Right renal cortex interstitium (tissue), 3 donors: Measurements from ENCODE around the gene FAM135A. TPM values are rescaled to one million over a fixed set of nuclear protein-coding genes. Genes with fewer than 3 reads are reported as not detected.

ENCODE experiments used
- DNase-seq, 3 donors: peaks; one replicate each; pipeline ENCODE4 v3.0.0-alpha.2; 2013; ENCODE audit warnings: low read depth in 3 of 3, low spot score in 2 of 3
- polyA plus RNA-seq, 3 donors: library from polyadenylated mRNA; unstranded; fragments of 120-200 nt; gene quantifications; one replicate each; pipeline ENCODE4 v1.2.1, GENCODE V29; 2013; ENCODE audit not compliant: insufficient read length in 3 of 3

Gene FAM135A
- polyA plus RNA-seq = 10 to 100 TPM; 24.8 to 27.4 (median 26.6) TPM

DNA sequence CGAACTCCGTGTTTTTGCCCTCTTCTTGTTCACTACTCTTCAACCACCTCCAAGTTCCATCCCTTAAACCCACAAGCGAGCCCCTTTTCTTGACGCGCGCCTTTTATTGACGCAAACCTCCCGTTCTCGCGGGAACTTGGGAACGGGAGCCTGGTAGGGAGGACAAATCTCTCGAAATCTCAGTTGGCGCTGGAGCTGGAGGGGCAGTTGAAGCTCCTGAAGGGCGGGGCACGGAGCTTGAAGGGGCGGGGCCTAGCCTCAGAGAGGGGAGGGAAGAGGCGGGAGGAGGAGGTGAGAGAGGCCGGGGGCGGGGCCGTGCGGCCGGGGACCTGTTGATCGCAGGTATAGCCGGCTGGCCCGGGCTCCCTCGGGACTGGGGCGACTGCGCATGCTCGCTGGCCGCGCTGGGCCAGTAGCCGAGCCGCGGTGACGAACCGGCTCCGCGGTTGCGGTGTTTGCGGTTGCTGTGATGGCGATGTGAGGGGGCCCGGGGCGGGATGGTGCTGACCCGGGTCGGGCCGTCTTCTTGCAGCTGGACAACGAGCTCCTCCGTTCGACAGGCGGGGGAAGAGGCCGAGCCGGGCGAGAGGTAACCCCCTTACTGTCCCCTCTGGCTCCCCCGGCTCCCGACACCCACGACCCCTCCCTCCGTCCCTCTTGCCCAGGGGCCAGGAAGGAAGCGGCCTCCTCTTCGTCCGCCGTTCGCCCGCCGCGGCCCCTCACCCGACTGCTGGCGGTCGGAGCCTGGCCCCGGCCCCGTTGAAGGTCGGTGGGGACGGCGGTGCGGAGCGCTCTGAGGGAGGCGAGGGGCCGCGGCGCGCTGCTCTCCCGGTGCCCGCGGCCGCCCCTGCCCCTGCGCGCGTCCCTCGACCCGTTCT lies at the start of gene FAM135A:
Gene FAM135A (plus strand): TSS at position 395 of the 878 bp plus-strand sequence. CDS start 14,835 bp downstream, outside the sequence.
- peak; percentile 95 to 99 (median 98) for DNase-seq

DNA sequence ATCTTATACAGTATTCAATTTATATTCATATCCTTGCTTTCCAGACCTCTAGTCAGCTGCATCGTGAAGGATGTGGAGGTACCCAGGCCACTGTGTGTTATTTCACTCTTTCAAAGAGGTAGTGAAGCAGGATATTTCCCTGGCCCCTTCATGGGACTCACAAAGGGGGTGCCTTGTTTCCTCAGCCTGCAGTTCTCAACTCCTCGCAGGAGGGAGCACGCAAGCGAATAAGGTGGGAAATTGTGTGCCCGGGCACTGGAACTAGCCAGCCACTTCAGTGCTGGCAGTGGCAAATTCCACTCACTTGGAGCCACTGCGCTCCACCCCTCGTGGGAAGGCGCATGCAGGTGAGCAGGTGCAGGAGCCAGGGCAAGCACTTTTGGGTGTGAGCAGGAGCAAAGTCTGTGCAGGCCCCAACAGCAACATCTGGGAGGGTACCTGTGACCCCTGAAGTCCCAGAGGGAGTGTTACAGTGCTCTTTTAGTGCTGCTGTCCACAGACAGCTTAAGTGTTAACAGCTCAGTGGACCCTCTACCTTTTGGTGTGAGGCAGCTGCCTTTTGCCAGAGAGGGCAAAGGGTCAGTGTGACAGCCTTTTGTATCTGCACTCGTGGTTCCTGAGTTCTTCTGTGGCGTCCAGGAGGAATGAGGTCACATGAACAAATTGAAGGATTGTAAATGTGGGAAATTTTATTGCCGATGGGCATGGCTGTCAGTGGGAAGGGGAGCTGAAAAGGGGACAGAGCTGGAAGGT lies 49.4 kb upstream of the FAM135A start:
- no peak for DNase-seq

DNA sequence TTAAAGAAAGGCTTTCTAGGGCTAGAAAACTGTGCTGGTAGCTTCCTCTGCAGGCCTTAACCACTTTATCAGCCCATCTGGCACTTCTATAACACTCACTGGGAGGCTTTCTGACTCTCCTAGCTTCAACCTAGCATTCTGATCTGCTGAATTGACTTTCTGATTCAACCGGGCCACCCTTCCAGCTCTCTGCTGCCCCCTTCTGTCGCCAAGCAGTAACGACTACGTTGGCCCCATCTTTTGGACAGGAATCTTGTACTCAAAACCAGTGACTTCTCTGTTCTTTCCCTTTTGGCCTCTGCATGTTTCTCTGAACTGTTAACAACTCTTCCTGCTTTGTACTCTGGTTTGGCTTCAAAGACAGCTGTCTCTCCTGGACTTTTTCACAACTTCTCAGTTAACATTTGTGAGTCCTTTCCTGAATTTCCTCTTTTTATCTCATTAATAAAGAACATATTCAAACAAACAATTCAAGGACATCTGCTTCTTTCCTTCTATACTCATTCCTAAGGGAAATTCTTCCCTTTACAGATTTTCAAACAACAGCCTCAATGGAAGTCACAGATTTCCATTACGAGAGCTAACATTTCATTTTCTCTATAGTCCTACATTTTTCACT lies 43.9 kb upstream of the FAM135A start:
- peak; percentile 29 to 36 (median 32) for DNase-seq

DNA sequence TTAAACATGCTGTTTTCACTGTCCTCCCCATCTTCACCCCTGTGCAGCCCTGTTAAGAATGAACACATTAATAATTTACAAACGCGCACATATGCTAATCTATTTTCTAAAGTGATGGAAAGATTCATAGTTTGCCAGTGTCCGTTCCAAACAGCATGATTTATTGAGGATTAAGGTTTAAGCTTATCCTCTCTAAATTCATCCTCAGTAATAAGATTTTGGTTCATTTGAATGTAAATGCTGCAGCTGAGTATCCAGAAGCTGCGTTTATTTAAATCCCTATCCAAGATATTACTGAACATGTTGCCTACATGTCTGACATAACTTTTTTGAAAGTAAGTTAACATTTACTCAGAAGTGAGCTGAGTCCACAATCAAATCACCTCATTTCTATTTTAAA lies 42.8 kb upstream of the FAM135A start:
- no peak for DNase-seq

DNA sequence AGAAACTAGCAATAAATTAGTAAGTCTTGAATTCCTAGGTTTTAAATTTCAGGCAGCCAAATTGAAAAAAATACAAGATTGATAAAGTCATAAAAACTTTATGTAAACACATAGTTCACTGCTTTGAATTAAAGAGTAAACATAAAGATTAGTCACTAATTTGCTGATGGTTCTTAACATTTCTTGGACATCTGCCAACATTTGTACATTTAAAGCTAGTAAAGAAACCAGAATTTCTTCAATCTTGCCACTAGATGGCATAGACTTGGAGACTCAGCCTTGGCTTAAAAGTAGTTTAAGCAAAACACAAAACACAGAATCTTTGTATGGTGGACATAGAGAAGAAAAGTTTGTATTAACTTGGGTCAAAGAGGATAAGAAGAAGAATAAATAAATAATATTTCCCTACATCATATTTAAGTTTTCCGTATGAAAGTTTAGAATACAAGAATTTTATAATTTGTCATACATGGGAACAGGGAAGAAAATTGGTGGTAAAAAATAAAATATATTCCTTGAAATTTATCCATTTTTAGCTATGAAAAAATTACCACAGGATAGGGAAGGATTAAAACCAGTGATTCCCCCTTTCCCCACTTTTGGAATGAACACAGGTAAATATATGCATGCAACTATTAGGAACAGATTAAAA lies 41.7 kb upstream of the FAM135A start:
- DNase-seq = peak; percentile 35 to 53 (median 44)

DNA sequence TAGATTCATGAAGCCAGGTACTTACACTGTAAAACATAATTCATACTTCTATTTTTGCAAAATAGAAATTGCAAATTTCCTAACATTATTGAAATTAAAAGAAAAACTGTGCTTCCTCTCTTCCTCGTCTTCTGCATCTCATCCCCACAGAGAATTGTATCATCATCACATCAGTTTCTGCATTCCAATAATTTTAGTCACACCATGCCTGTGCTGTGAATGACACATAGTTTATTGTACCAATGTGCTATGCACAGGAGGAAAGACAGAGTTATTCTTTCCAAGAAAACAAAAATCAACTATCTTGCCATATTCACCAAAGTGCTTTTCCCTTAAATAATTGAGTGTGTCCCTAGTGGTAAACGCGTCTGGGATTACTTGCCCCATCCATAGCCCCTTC lies 38.1 kb upstream of the FAM135A start:
- no peak for DNase-seq

DNA sequence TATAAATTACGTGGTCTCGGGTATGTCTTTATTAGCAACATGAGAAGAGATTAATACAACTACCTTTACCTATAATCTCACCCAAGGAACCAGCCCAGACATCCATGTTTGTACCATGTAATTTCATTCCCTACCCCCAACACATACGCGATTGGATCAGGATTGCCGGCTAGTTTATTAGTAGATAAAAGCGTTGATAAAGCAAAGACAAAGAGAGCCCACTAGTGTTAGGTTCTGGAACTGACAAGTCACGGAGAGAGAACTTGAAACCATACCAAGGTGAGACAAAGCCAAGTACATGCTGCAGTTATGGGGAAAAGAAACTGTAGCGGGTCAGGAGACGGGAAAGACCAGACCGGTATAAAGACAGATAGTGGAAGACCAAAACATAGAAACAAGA lies 37.4 kb upstream of the FAM135A start:
- no peak for DNase-seq

DNA sequence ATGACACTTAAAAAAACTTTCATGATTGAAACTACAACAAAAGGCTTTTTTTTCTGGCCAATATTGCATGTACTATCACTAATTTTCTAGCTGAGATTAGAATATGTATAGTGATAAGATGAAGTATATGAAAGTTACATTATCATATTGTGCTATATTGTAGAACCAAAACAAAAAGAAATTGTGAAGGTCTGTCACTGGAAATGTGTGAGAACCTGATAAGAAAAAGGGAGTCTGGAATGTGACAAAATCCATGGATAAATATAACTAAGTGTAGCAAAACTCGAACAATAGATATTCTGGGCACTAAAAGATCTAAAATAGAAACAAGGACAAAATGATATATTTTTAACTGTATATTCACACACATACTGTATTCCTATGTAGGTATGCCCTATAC lies 36.7 kb upstream of the FAM135A start:
- no peak for DNase-seq

DNA sequence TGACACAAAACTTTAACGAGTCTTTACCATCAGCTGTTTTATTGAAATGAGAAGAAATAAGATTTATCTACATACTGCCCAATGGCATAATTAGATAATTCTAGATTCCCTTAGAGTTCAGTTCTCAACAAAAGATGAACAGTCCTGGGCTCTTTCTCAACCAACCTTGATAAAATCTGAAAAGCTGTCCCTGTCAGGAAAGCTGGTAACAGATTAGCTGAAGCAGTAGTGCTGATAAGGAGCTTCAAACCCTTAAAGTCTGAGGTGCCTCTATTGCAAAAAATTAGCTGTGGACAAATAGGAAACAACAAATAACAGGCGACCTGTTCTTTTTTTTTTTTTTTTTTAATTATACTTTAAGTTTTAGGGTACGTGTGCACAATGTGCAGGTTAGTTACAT lies 35.9 kb upstream of the FAM135A start:
- DNase-seq = no peak

DNA sequence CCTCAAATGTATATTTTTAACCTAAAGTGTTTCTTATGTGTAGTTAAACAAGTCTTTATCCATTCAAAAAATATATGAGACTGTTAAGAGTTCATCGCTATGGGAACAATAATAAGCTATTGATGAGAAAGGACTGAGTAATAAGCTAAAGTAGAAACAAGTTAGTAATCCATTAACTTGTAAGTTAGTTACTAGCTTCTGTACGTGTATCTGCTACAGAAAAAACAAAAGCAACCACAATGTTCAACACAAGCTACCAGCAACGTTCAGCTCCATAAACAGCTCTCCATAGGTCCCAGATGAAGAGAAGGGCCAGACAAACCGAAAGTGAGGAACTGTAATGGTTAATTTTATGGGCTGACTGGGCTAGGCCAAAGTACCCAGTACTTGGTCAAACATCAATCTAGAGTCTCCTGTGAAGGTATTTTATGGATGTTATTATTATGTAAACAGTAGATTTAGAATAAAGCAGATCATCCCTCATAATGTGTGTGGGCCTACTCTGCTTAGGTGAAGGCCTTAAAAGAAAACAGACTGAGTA lies 33.8 kb upstream of the FAM135A start:
- DNase-seq = no peak

DNA sequence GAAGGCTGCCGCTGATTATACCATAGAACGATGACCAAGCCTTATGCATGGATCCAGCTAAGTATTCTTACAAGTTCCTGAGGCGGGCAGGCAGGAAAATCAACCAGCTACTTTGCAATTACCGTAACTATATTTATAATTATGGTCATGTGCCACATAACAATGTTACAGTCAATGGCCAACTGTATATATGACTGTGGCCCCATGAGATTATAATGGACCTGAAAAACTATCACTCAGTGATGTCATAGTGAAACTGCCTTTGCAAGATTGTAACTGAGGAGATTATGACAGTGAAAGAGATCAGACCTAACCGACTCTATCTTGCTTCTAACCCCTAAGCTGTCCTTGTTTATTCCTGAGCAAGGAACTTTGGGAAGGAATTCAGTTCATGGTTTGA lies 33.1 kb upstream of the FAM135A start:
- DNase-seq = no peak

DNA sequence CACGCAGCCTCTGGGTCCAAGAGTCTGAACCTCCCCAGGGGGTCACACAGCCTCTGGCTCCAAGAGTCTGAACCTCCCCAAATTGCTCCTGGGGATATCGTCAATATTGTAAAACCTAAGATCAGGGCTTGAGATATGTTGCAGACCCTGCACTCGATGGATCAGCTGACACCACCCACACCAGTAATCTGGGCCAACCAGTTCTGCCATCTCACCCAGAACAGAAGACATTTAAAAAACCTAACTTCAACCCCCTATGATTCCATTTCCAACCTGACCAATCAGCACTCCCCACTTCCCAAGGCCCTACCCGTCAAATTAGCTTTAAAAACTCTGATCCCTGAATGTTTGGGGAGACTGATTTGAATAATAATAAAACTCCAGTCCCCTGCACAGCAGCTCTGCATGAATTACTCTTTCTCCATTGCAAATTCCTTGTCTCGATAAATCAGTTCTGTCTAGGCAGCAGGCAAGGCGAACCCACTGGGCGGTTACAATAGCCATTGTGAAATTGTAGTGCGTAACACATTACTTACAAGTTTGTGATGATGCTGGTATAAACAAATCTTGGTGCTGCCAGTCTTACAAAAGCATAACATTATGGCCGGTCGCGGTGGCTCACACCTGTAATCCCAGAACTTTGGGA lies 32.4 kb upstream of the FAM135A start:
- no peak for DNase-seq

DNA sequence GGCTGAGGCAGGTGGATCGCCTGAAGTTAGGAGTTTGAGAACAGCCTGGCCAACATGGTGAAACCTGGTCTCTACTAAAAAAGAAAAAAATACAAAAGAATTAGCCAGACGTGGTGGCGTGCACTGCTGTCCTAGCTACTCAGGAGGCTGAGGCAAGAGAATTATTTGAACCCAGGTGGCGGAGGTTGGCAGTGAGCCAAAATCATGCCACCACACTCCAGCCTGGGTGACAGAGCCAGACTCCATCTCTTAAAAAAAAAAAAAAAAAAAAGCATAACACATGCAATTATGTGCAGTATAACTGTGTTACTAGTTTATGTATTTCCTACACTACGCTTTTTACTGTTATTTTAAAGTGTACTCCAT lies 31.9 kb upstream of the FAM135A start:
- DNase-seq = no peak

DNA sequence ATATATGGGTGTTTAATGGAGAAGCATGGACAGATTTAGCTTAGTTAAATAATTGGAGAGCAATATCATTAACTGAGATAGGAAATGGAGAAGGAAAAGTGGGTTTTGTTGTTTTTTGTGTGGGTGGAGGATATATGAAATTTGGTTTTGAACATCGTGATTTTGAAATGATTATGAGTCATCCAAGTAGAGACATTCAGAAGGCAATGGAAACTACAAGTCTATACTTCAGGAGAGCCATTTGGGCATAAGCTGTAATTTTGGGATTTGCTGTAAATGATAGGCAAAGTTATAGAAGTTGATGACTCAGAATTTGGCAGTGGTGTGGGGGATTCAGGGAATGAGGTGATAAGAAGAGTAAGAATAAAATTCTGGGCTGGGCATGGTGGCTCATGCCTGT lies 27.4 kb upstream of the FAM135A start:
- DNase-seq = no peak

DNA sequence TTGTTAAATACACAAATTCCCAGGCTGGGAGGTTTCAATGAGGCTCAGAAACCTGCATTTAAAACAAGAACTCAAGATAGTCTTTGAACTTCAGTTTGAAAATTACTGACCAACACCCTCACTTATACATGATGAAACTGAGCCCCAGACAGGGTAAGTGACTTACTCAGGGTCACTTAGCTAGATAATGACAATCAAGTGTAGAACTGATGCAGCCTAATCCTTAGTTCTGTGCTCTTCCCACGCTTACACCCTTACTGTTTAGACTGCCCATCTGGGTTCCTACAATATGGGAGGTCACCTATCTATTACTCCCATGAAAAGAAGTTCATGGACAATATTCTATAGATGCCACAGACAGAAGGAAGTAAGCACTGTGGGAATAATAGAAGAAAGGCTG lies 24.5 kb upstream of the FAM135A start:
- no peak for DNase-seq

DNA sequence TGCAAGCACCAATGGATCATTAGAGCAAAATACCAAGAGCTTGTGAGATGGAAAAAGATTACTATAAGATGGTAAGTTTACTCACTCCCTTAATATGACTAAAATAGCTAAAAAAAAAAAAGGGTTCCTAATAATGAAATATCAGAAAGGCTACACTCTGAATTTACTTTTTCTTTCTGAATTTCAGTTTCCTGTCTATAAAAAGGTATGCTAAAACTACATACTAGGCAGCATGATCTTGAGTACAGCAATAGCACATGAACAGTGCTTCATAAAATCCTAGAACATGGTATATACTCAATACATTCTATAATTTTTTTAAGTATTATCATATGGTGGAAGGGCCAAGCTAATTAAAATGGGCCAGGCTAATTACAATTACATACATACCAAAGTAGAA lies 24.0 kb upstream of the FAM135A start:
- no peak for DNase-seq

DNA sequence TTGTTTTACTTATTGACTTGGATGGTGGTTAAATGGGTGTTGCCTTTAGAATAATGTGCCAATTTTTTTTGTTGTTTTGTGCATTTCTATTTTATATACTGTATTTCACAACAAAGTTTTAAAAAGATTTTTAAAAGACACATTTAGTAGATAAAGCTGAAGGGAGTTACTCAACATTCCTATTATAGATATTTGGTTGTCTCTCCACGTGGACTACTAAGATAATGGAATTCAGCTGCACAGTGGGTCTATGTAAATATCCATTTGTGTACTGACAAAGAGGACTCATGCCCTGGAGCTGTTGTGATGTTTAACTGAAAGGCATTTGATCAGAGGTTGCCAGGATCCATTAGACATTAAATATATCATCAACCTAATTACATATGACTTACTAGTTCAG lies 23.2 kb upstream of the FAM135A start:
- DNase-seq = no peak

DNA sequence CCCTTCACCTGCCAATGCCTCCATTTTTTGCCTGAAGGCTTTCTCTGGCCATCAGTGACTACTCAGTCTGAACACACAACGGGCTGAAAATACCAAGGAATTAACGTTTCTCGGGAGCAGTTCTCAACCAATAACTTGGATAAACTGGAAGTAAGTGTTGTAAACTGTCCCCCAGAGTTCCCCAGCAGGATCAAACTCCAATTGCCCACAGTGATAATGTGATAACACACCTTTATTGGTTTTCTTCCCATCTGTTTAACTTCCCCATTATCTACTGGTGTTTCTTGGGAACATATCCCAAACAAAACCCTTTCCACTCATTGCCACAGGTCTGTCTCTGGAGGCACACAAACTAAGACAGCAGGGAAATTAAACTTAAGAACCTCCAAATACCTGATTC lies 21.8 kb upstream of the FAM135A start:
- no peak for DNase-seq

DNA sequence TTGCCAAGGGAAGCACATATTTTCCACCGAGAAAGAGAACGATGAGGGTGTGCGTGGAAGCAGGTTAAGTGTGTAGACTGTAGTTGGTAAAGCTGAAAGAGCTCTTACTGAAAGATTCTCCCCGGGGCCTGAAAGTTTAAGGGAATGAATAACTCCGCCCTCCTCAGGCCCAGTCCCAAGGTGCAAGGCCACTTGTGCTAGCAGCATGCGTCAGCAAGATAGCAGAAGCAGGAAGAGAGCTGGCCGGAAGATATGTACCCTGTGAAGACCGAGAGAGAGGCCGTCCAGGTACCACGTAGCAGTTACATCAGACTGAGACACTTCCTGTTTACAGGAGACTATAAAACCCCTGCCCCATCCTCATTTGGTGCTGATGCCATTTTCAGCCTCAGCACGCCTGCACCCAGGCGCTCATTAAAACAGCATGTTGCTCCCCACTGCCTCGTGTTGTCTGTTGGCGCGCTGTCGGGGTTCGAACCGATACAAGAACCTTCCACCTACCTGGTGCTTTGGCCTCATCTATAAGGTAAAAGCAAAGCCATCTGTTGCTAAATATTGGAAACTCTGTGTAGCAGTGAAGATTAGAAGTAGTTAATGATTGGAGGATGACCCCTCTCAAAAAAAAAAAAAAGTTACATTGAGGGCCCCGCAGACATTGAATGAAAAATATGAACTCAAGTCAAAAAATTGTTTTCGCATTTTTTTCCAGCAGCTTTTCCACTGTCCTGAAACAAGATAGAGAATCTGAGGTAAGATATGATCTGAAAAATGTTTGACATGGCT lies 18.6 kb upstream of the FAM135A start:
- DNase-seq = no peak

DNA sequence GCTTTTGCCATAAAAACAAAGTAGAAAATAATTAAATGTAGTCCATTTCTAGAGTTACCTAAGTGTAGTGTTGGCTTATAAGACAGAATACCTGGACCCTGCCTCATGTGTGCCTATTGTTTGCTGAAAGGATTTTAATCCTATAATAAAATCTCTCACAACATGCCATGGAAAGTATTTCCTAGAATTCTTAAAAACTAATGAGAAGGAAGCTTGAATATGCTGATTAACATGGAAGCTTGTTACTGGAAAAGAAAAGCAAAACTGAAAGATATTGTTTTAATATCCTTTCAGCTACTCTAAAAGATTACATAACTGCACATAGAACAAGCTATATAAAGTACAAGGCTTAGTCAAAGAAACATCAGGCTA lies 18.0 kb upstream of the FAM135A start:
- DNase-seq = no peak
